A549 treated with Mapracorat at 1 μM for 4 hours (cell line): ENCODE measurements around the gene OLIG1. TPM values are rescaled to one million over a fixed set of nuclear protein-coding genes. Genes with fewer than 3 reads are reported as not detected.

ENCODE experiments used
- total RNA-seq: library from RNA; stranded (reverse); fragments of 200-300 nt; extraction: Qiagen RNA extraction; gene quantifications from 5 replicates; pipeline ENCODE4 v1.2.3, GENCODE V29; 2022

Gene OLIG1
- total RNA-seq = not detected in 5 replicates

GRCh38 chr21:33069994-33070743, at the start of gene OLIG1:
Gene OLIG1 (plus strand): TSS chr21:33070141. CDS start chr21:33070247, 106 bp downstream.

GRCh38 chr21:33025489-33026442, 44.2 kb upstream of the OLIG1 start, which contains the start of gene OLIG2:
Gene OLIG2 (plus strand): TSS chr21:33025935. CDS start chr21:33026863, 928 bp downstream.

Other genes starting within 250 kb of the OLIG1 start
- gene OLIG2, start 44.2 kb upstream of the OLIG1 start, total RNA-seq = not detected in 5 replicates
- gene IFNAR2, start 159.8 kb downstream of the OLIG1 start, total RNA-seq = 11.6 to 16.9 TPM (median 14.0 TPM) in 5 replicates
- 16.6 to 18.6 TPM (median 18.0 TPM) in 5 replicates for gene IL10RB, start 196.2 kb downstream of the OLIG1 start, total RNA-seq